HG03039 (cell line): ENCODE data around the gene BOD1.
A peak's percentile ranks its signal among the peaks of the same experiment; 100 is the strongest.

ENCODE experiments used
- ATAC-seq: cut with Tn5 transposase; IDR thresholded peaks from one replicate; pipeline ENCODE4 v1.9.1; 2021; ENCODE audit warnings: mild to moderate bottlenecking, moderate library complexity; ENCODE audit not compliant: unreplicated experiment

BOD1 gene

GRCh38 chr5:173616577-173617118 lies at the start of gene BOD1:
BOD1 (minus strand) TSS chr5:173616650; CDS start chr5:173616436, 214 bp downstream.
- peak; percentile 91 for ATAC-seq

- no peak for ATAC-seq
Measured at GRCh38 chr5:173665326-173665725, 48.9 kb upstream of the BOD1 start.

- ATAC-seq, result no peak
Measured at GRCh38 chr5:173664154-173664526, 47.7 kb upstream of the BOD1 start.

GRCh38 chr5:173663352-173664153 lies 47.1 kb upstream of the BOD1 start:
- ATAC-seq, result no peak

- ATAC-seq, result no peak
Measured at GRCh38 chr5:173662581-173663351, 46.3 kb upstream of the BOD1 start.

- ATAC-seq, result no peak
Measured at GRCh38 chr5:173660481-173661280, 44.2 kb upstream of the BOD1 start.

- ATAC-seq, result no peak
Measured at GRCh38 chr5:173659423-173659822, 43.0 kb upstream of the BOD1 start.

- ATAC-seq, result no peak
Measured at GRCh38 chr5:173657741-173658356, 41.4 kb upstream of the BOD1 start.

GRCh38 chr5:173655196-173655797 lies 38.8 kb upstream of the BOD1 start:
- ATAC-seq, result no peak

GRCh38 chr5:173653822-173654523 lies 37.5 kb upstream of the BOD1 start:
- no peak for ATAC-seq

- no peak for ATAC-seq
Measured at GRCh38 chr5:173648308-173648866, 31.9 kb upstream of the BOD1 start.

- ATAC-seq, result no peak
Measured at GRCh38 chr5:173646692-173647091, 30.2 kb upstream of the BOD1 start.

- ATAC-seq, result no peak
Measured at GRCh38 chr5:173645890-173646574, 29.6 kb upstream of the BOD1 start.

GRCh38 chr5:173645437-173645807 lies 29.0 kb upstream of the BOD1 start:
- ATAC-seq, result no peak

- ATAC-seq, result no peak
Measured at GRCh38 chr5:173644673-173645436, 28.4 kb upstream of the BOD1 start.

GRCh38 chr5:173643964-173644363 lies 27.5 kb upstream of the BOD1 start:
- ATAC-seq, result no peak

- ATAC-seq, result no peak
Measured at GRCh38 chr5:173642895-173643481, 26.5 kb upstream of the BOD1 start.
